Neural cell (in vitro differentiated cells): ENCODE results near the gene IQCH.

Experiments
- CTCF ChIP-seq: fragments of 450-650 bp; IDR thresholded peaks from 2 replicates; pipeline ENCODE4 v1.5.1; 2014; ENCODE audit warnings: antibody characterized with exemption, mild to moderate bottlenecking, moderate library complexity; ENCODE audit not compliant: poor library complexity, severe bottlenecking
- REST ChIP-seq: IDR thresholded peaks from 2 replicates; pipeline ENCODE4 v1.6.1; 2012; ENCODE audit warnings: borderline replicate concordance

GRCh38 chr15:67544475-67544874 is 289.9 kb downstream of the IQCH start:
- TF ChIP-seq CTCF (no peak), REST (no peak)
